ENCODE measurements around the gene PFKFB2.

- TF ChIP-seq RXRA (IDR thresholded peaks at IDR 0.05; ENCODE audit: insufficient read depth, low read depth, low read length): no peak
- TF ChIP-seq TAF1 (IDR thresholded peaks at IDR 0.05; ENCODE audit: low read depth, low read length): no peak
- no peak for TF ChIP-seq SRF (IDR thresholded peaks at IDR 0.05; ENCODE audit: low read depth, low read length)
- TF ChIP-seq CTCF (IDR thresholded peaks at IDR 0.05; ENCODE audit: control extremely low read depth in 1 of 3, insufficient read depth in 1 of 3, low read depth in 1 of 3, low read length in 3 of 3): no peak
- no peak for TF ChIP-seq TEAD4 (IDR thresholded peaks at IDR 0.05; ENCODE audit: low read depth, low read length)
- TF ChIP-seq SUZ12 (IDR thresholded peaks at IDR 0.05; ENCODE audit: low read length): no peak
- TF ChIP-seq CBX8 (IDR thresholded peaks at IDR 0.05; ENCODE audit: borderline replicate concordance, low read depth, low read length): no peak
These were observed 29.9 kb upstream of the PFKFB2 start for GRCh38 chr1:207022996-207023679.

Data from H1 (cell line).